ENCODE results near the gene TMEM39A. TPM values are rescaled to one million over a fixed set of nuclear protein-coding genes. Genes with fewer than 3 reads are reported as not detected.
A peak's percentile ranks its signal among the peaks of the same experiment; 100 is the strongest.

TMEM39A gene
- total RNA-seq, 2 donors from 2014 or later: 65.8 to 70.6 TPM

GRCh38 chr3:119490153-119490552, 26.7 kb upstream of the TMEM39A start:
- ATAC-seq (no peak), DNase-seq (no peak)
- peaks cover 4% of the 10 kb centered on the region for H3K36me3 Mint-ChIP-seq (ENCODE audit: low read depth)
- H3K27ac Mint-ChIP-seq: no peak overlapping the region
- no peaks in the 10 kb centered on the region for H3K4me1 Mint-ChIP-seq
- H3K9me3 ChIP-seq (ENCODE audit: control insufficient read depth, low read length, poor library complexity, severe bottlenecking): no peaks in the 10 kb centered on the region
- H3K27me3 Mint-ChIP-seq: no peaks in the 10 kb centered on the region
- H3K4me3 Mint-ChIP-seq: no peak overlapping the region

- H3K27ac Mint-ChIP-seq: no peak overlapping the region
- H3K4me3 Mint-ChIP-seq: no peak overlapping the region
- peaks cover 7% of the 10 kb centered on the region for H3K36me3 Mint-ChIP-seq (ENCODE audit: low read depth)
- no peak for DNase-seq
- no peaks in the 10 kb centered on the region for H3K9me3 ChIP-seq (ENCODE audit: control insufficient read depth, low read length, poor library complexity, severe bottlenecking)
- no peak for ATAC-seq
- peaks cover 4% of the 10 kb centered on the region for H3K4me1 Mint-ChIP-seq
- H3K27me3 Mint-ChIP-seq: no peaks in the 10 kb centered on the region
Measured at GRCh38 chr3:119485563-119485962, 22.1 kb upstream of the TMEM39A start.

- Mint-ChIP-seq H3K27ac (peak overlapping the region; percentile 14), H3K36me3 (ENCODE audit: low read depth) (peaks cover 9% of the 10 kb centered on the region), H3K27me3 (no peaks in the 10 kb centered on the region), H3K4me3 (no peak overlapping the region), H3K4me1 (peaks cover 4% of the 10 kb centered on the region)
- ATAC-seq: no peak
- H3K9me3 ChIP-seq (ENCODE audit: control insufficient read depth, low read length, poor library complexity, severe bottlenecking): no peaks in the 10 kb centered on the region
- no peak for DNase-seq
Measured at GRCh38 chr3:119483101-119483500, 19.7 kb upstream of the TMEM39A start.

GRCh38 chr3:119481079-119481478, 17.7 kb upstream of the TMEM39A start:
- Mint-ChIP-seq H3K36me3 (ENCODE audit: low read depth) (peaks cover 18% of the 10 kb centered on the region), H3K27me3 (no peaks in the 10 kb centered on the region), H3K4me3 (no peak overlapping the region), H3K4me1 (peaks cover 9% of the 10 kb centered on the region), H3K27ac (no peak overlapping the region)
- H3K9me3 ChIP-seq (ENCODE audit: control insufficient read depth, low read length, poor library complexity, severe bottlenecking): no peaks in the 10 kb centered on the region
- ATAC-seq (no peak), DNase-seq (no peak)

GRCh38 chr3:119470866-119471265, 7.5 kb upstream of the TMEM39A start:
- Mint-ChIP-seq H3K4me1 (peaks cover 20% of the 10 kb centered on the region), H3K4me3 (peak overlapping the region; percentile 70), H3K27ac (no peak overlapping the region), H3K27me3 (no peaks in the 10 kb centered on the region), H3K36me3 (ENCODE audit: low read depth) (peaks cover 4% of the 10 kb centered on the region)
- ATAC-seq: no peak
- no peaks in the 10 kb centered on the region for H3K9me3 ChIP-seq (ENCODE audit: control insufficient read depth, low read length, poor library complexity, severe bottlenecking)
- DNase-seq: no peak

GRCh38 chr3:119469418-119470189, 6.2 kb upstream of the TMEM39A start:
- H3K27ac Mint-ChIP-seq: peak overlapping the region; percentile 78
- ATAC-seq: no peak
- H3K4me3 Mint-ChIP-seq: peak overlapping the region; percentile 93
- no peaks in the 10 kb centered on the region for H3K27me3 Mint-ChIP-seq
- DNase-seq: no peak
- H3K9me3 ChIP-seq (ENCODE audit: control insufficient read depth, low read length, poor library complexity, severe bottlenecking): no peaks in the 10 kb centered on the region
- H3K36me3 Mint-ChIP-seq (ENCODE audit: low read depth): peaks cover 4% of the 10 kb centered on the region
- peaks cover 20% of the 10 kb centered on the region for H3K4me1 Mint-ChIP-seq

- no peak for DNase-seq
- no peak for ATAC-seq
- Mint-ChIP-seq H3K4me1 (peaks cover 31% of the 10 kb centered on the region), H3K4me3 (peak overlapping the region; percentile 93), H3K36me3 (ENCODE audit: low read depth) (peaks cover 4% of the 10 kb centered on the region), H3K27ac (peak overlapping the region; percentile 78), H3K27me3 (no peaks in the 10 kb centered on the region)
- H3K9me3 ChIP-seq (ENCODE audit: control insufficient read depth, low read length, poor library complexity, severe bottlenecking): no peaks in the 10 kb centered on the region
Measured at GRCh38 chr3:119468041-119468440, 4.6 kb upstream of the TMEM39A start.

- H3K9me3 ChIP-seq (ENCODE audit: control insufficient read depth, low read length, poor library complexity, severe bottlenecking): no peaks in the 10 kb centered on the region
- Mint-ChIP-seq H3K4me1 (peaks cover 30% of the 10 kb centered on the region), H3K27me3 (no peaks in the 10 kb centered on the region), H3K27ac (no peak overlapping the region), H3K36me3 (ENCODE audit: low read depth) (peaks cover 4% of the 10 kb centered on the region), H3K4me3 (no peak overlapping the region)
- no peak for ATAC-seq
- no peak for DNase-seq
Measured at GRCh38 chr3:119457246-119457645, 6.2 kb downstream of the TMEM39A start.

- ATAC-seq: no peak
- Mint-ChIP-seq H3K27ac (peak overlapping the region; percentile 34), H3K4me1 (peaks cover 30% of the 10 kb centered on the region), H3K27me3 (no peaks in the 10 kb centered on the region), H3K4me3 (no peak overlapping the region), H3K36me3 (ENCODE audit: low read depth) (peaks cover 4% of the 10 kb centered on the region)
- no peaks in the 10 kb centered on the region for H3K9me3 ChIP-seq (ENCODE audit: control insufficient read depth, low read length, poor library complexity, severe bottlenecking)
- no peak for DNase-seq
Measured at GRCh38 chr3:119456469-119456868, 6.9 kb downstream of the TMEM39A start.

- H3K4me3 Mint-ChIP-seq: no peak overlapping the region
- H3K27ac Mint-ChIP-seq: peak overlapping the region; percentile 67
- no peaks in the 10 kb centered on the region for H3K9me3 ChIP-seq (ENCODE audit: control insufficient read depth, low read length, poor library complexity, severe bottlenecking)
- ATAC-seq (no peak), DNase-seq (no peak)
- H3K4me1 Mint-ChIP-seq: peaks cover 20% of the 10 kb centered on the region
- H3K27me3 Mint-ChIP-seq: no peaks in the 10 kb centered on the region
- H3K36me3 Mint-ChIP-seq (ENCODE audit: low read depth): peaks cover 6% of the 10 kb centered on the region
Measured at GRCh38 chr3:119453822-119454221, 9.6 kb downstream of the TMEM39A start.

GRCh38 chr3:119444590-119444989, 18.8 kb downstream of the TMEM39A start:
- Mint-ChIP-seq H3K4me3 (no peak overlapping the region), H3K27ac (no peak overlapping the region), H3K36me3 (ENCODE audit: low read depth) (peaks cover 11% of the 10 kb centered on the region), H3K4me1 (no peaks in the 10 kb centered on the region), H3K27me3 (no peaks in the 10 kb centered on the region)
- no peaks in the 10 kb centered on the region for H3K9me3 ChIP-seq (ENCODE audit: control insufficient read depth, low read length, poor library complexity, severe bottlenecking)
- no peak for ATAC-seq
- no peak for DNase-seq

- Mint-ChIP-seq H3K4me1 (no peaks in the 10 kb centered on the region), H3K4me3 (no peak overlapping the region), H3K36me3 (ENCODE audit: low read depth) (peaks cover 13% of the 10 kb centered on the region), H3K27ac (no peak overlapping the region), H3K27me3 (no peaks in the 10 kb centered on the region)
- ATAC-seq: peak; percentile 6
- H3K9me3 ChIP-seq (ENCODE audit: control insufficient read depth, low read length, poor library complexity, severe bottlenecking): no peaks in the 10 kb centered on the region
- DNase-seq: no peak
Measured at GRCh38 chr3:119443179-119443578, 20.2 kb downstream of the TMEM39A start.

GRCh38 chr3:119437691-119438258, 25.6 kb downstream of the TMEM39A start:
- no peaks in the 10 kb centered on the region for H3K9me3 ChIP-seq (ENCODE audit: control insufficient read depth, low read length, poor library complexity, severe bottlenecking)
- H3K36me3 Mint-ChIP-seq (ENCODE audit: low read depth): peaks cover 16% of the 10 kb centered on the region
- no peak overlapping the region for H3K27ac Mint-ChIP-seq
- no peak overlapping the region for H3K4me3 Mint-ChIP-seq
- no peaks in the 10 kb centered on the region for H3K27me3 Mint-ChIP-seq
- DNase-seq (no peak), ATAC-seq (no peak)
- H3K4me1 Mint-ChIP-seq: no peaks in the 10 kb centered on the region

- Mint-ChIP-seq H3K4me1 (no peaks in the 10 kb centered on the region), H3K27ac (no peak overlapping the region)
- ATAC-seq: no peak
Measured at GRCh38 chr3:119436977-119437376, 26.4 kb downstream of the TMEM39A start.

More at GRCh38 chr3:119436977-119437376, 26.4 kb downstream of the TMEM39A start:
- Mint-ChIP-seq H3K36me3 (ENCODE audit: low read depth) (peaks cover 18% of the 10 kb centered on the region), H3K4me3 (no peak overlapping the region), H3K27me3 (no peaks in the 10 kb centered on the region)
- DNase-seq: no peak
- no peaks in the 10 kb centered on the region for H3K9me3 ChIP-seq (ENCODE audit: control insufficient read depth, low read length, poor library complexity, severe bottlenecking)
